A673 (cell line): ENCODE data around the gene UNC45A.

Experiments used
- CTCF ChIP-seq: fragments of 300-800, 200-600 bp; sonication (generic); conservative IDR thresholded peaks from 2 replicates; pipeline ENCODE4 v1.5.1; 2017; ENCODE audit warnings: low read depth, mild to moderate bottlenecking, antibody characterized with exemption, low read length, moderate library complexity, mixed read lengths
- EZH2 ChIP-seq: fragments of 200-600 bp; sonication (generic); IDR thresholded peaks from 2 replicates; pipeline ENCODE4 v1.6.1; 2017; ENCODE audit warnings: borderline replicate concordance, low read depth, mild to moderate bottlenecking, mixed read lengths, antibody characterized with exemption, low read length; ENCODE audit not compliant: poor library complexity, severe bottlenecking

- no peak for TF ChIP-seq CTCF
- TF ChIP-seq EZH2, result no peak
Observed at GRCh38 chr15:90891346-90891949, 43.6 kb upstream of the UNC45A start.
